Right atrium auricular region (tissue), 2 donors: ENCODE data around the gene PLBD1. TPM values are rescaled to one million over a fixed set of nuclear protein-coding genes. Genes with fewer than 3 reads are reported as not detected.

Experiments used
- DNase-seq: peaks from one replicate; pipeline ENCODE4 v3.0.0-alpha.2; 2019; ENCODE audit warnings: low spot score
- H3K27ac ChIP-seq, 2 donors: fragments of 200-600 bp; sonication (generic); 1 replicate in 1 of 2; 2 replicates in 1 of 2; pipeline ENCODE4 v1.5.1; 2016 to 2019
- H3K27me3 ChIP-seq, 2 donors: fragments of 200-600 bp; sonication (generic); one replicate each; pipeline versions ENCODE4 v1.5.1 to v1.6.0; 2017 to 2019
- H3K36me3 ChIP-seq: fragments of 200-600 bp; sonication (generic); one replicate; pipeline ENCODE4 v1.5.1; 2016
- H3K4me1 ChIP-seq, 2 donors: fragments of 200-600 bp; sonication (generic); one replicate each; pipeline versions ENCODE4 v1.5.1 to v1.6.0; 2017 to 2019
- H3K4me3 ChIP-seq, 2 donors: fragments of 200-600 bp; sonication (generic); 1 replicate in 1 of 2; 2 replicates in 1 of 2; pipeline ENCODE4 v1.5.1; 2017 to 2019; ENCODE audit warnings: mild to moderate bottlenecking in 1 of 2, moderate library complexity in 1 of 2
- H3K9me3 ChIP-seq, 2 donors: fragments of 200-600 bp; sonication (generic); one replicate each; pipeline ENCODE4 v1.5.1; 2019
- CTCF ChIP-seq, 2 donors: fragments of 200-600 bp; sonication (generic); IDR thresholded peaks; one replicate each; pipeline ENCODE4 v1.5.1; 2019; ENCODE audit warnings: antibody characterized with exemption in 2 of 2
- total RNA-seq, 2 donors: library from RNA; depleted of rRNA; stranded (reverse); fragments of >200 nt; gene quantifications; one replicate each; pipeline ENCODE4 v1.1.0, GENCODE V29; 2016

PLBD1 gene
- total RNA-seq, 2 donors from 2014 or later, result 15.1 to 21.5 TPM

DNA sequence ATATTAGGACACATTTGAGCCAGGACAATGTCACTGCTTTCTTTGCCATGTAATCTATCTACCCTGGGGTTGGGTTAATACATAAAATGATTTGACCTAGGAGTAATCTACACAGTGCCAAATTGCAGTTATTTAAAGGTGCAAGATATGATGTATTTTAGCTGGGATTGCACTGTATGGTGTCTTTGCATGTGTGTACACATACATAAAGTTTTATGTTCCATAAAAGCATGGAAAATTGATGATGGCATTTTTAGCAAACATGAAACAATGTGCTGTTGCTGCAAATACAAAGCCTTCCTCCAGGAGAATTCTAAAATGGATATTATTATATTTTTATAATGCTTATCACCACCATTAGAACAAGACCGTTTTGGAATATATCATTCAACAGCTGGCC, 24.0 kb upstream of the PLBD1 start:
- no peak for DNase-seq
- TF ChIP-seq CTCF (IDR thresholded peaks at IDR 0.05), result no peak
- Histone ChIP-seq H3K4me1 (no peaks in the 10 kb centered on the region), H3K4me3 (no peak overlapping the region), H3K9me3 (peaks cover 0 to under 1% of the 10 kb centered on the region in 2 donors), H3K27me3 (no peaks in the 10 kb centered on the region), H3K36me3 (no peaks in the 10 kb centered on the region), H3K27ac (no peak overlapping the region)

DNA sequence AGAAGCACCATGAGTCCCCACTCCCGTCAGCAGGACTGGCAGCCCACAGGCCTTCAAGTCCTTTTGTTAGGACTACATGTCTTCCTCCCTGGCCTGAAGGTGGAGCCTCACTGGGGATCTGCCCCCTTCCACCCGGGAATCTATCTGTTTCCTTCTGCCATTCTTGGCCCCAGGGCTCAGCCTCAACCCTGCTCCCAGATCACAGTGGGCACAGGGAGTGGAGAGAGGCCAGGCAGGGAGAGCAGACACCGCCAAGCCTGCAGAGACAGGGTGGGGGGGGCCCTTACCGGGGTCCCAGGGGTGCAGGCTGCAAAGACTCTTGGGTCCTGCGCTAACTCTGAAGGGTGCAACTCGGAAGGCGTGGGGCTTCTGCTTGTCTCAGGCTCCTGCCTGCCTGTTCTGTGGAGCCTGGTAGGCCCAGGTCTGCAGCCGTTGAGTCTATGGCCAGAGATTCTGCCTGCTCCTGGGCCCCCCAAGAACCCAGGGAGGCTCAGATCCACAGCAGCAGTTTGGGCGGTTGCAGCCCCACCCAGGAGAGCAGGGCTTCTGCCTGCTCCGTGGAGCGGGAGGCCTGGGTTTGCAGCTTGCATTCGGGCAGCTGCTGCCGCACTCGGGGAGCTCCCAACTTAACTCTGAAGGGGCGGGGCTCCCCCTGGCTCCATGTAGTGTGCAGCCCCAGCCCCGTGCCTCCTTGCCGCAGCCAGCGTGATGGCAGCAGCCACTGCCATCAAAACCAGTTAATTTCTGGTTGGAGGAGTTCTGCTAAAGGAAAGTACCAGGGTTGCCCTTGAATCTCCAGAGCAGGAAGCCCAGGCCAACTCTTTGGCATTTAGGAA, 21.7 kb upstream of the PLBD1 start:
- Histone ChIP-seq H3K4me3 (no peak overlapping the region), H3K4me1 (no peaks in the 10 kb centered on the region), H3K27ac (no peak overlapping the region), H3K27me3 (no peaks in the 10 kb centered on the region), H3K9me3 (no peaks in the 10 kb centered on the region), H3K36me3 (no peaks in the 10 kb centered on the region)
- TF ChIP-seq CTCF (IDR thresholded peaks at IDR 0.05), result no peak
- no peak for DNase-seq

DNA sequence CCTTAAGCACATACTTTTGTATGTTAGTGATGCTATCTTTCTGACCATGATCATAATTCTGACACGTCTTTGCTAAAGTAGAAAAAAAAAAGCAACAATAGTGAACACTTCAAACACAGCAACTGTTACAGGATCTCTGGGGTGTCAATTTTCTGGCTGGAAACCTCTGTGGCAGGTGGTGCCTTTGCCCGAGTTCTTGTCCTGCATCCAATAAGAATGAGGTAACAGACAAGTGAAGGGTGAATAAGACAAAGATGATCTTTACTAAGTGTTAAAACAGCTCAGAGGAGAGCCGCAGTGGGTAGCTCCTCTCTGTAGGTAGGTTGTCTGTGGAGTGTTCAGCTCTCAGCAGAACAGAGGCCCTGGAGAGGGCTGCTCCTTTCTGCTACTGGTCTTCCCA, 20.9 kb upstream of the PLBD1 start:
- Histone ChIP-seq H3K9me3 (no peaks in the 10 kb centered on the region), H3K27ac (no peak overlapping the region), H3K27me3 (no peaks in the 10 kb centered on the region), H3K4me1 (no peaks in the 10 kb centered on the region), H3K36me3 (no peaks in the 10 kb centered on the region), H3K4me3 (no peak overlapping the region)
- DNase-seq, result no peak
- no peak for TF ChIP-seq CTCF (IDR thresholded peaks at IDR 0.05)

- H3K27me3 ChIP-seq, result no peaks in the 10 kb centered on the region
- no peaks in the 10 kb centered on the region for H3K4me1 ChIP-seq
- no peaks in the 10 kb centered on the region for H3K36me3 ChIP-seq
- no peak overlapping the region for H3K27ac ChIP-seq
- no peak for TF ChIP-seq CTCF (IDR thresholded peaks at IDR 0.05)
- H3K4me3 ChIP-seq, result no peak overlapping the region
- no peaks in the 10 kb centered on the region for H3K9me3 ChIP-seq
- no peak for DNase-seq
Measured at GRCh38 chr12:14578646-14579045, 11.0 kb upstream of the PLBD1 start.

- DNase-seq, result no peak
- Histone ChIP-seq H3K9me3 (no peaks in the 10 kb centered on the region), H3K4me3 (no peak overlapping the region), H3K27me3 (no peaks in the 10 kb centered on the region), H3K27ac (no peak overlapping the region), H3K4me1 (no peaks in the 10 kb centered on the region), H3K36me3 (no peaks in the 10 kb centered on the region)
- TF ChIP-seq CTCF (IDR thresholded peaks at IDR 0.05), result no peak
Measured at GRCh38 chr12:14577344-14577743, 9.7 kb upstream of the PLBD1 start.

- DNase-seq, result no peak
- no peaks in the 10 kb centered on the region for H3K27me3 ChIP-seq
Measured at GRCh38 chr12:14576896-14577295, 9.2 kb upstream of the PLBD1 start.

More at GRCh38 chr12:14576896-14577295, 9.2 kb upstream of the PLBD1 start:
- no peak overlapping the region for H3K4me3 ChIP-seq
- no peaks in the 10 kb centered on the region for H3K36me3 ChIP-seq
- no peaks in the 10 kb centered on the region for H3K9me3 ChIP-seq
- H3K4me1 ChIP-seq, result no peaks in the 10 kb centered on the region
- no peak overlapping the region for H3K27ac ChIP-seq
- TF ChIP-seq CTCF (IDR thresholded peaks at IDR 0.05), result no peak
